NK-92 (cell line): Measurements from ENCODE around the gene FBXO3.

Experiments used
- DNase-seq: peaks from one replicate; lab custom pipeline; 2025; ENCODE audit not compliant: unreplicated experiment; lab: John Stamatoyannopoulos, UW

FBXO3 gene

DNA sequence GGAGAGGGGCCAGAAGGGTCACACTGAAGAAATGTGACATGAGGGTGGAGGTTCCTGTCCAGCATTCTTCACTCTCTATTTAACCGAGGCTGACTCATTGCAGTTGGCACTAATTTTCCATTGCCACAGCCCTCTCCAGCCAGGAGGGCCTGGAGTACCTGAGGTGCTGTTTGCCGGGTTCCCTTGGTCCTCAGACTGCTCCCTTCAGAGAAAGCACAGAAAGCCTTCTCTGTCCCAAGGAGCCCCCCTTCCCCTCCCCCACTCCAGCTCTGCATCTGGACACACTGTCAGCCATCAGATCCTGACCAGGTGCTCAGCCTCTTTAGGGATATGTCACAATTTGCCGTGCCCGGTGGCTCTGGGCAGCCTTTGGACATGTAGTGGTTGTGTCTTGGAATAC, 70.5 kb downstream of the FBXO3 start:
- DNase-seq = no peak

DNA sequence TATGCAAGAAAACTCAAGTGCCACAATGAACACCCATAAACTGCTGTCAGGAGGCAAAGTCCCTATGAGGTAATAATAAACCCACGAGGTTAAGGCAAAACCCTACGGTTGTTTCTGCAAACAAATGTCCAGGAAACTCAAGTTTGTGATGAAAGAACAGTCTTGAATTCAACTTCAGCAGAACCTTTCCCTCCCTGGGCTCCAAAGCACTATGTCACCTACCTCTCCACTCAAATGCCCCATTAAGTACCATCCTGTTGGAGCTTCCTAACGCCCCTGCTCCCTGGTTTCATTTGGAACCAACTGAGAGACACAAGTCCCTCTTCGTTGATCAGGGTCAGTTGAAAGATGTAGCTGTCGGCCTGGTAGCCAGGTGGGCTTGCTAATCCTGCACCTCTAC, 71.1 kb downstream of the FBXO3 start:
- no peak for DNase-seq

DNA sequence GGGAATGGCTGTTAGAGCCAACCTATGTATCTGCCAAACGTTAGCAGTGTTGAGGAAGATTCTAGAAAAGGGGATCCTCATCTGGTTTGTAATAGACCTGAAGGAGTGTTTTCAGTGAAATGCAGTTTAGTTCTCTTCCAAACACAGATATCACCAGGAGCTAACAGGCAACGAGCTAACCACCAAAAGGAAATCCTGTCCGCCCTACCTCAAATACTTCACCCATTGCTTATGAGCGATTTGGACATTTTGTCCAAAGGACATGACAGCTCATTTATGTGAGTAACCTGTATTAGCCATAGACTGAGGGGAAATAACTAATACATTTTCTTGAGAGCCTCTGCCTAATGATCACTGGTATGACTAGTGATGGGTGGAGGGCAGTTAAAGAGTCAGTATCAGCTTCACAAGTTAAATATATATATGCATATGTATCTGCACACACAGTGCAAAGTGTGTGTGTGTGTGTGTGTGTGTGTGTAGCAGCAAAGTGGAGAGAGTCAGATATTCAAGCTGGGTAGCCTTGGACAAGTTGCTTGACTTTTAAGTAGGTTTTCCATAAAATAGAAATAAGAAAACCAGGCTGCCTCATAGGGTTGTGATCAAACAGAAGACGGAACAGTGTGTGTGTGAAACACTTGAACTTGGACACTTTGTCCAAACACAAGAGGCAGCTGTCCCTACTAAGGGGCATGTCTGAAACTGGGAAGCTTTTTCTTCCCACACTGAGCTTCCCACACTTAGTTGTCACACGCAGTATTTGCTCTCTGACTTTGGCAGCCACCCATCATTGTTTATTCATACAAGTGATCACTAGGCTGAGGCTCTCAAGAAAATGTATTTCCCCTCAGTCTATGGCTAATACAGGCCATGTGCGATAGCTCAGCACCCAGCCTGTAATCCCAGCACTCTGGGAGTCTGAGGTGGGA, 72.8 kb downstream of the FBXO3 start:
- no peak for DNase-seq

DNA sequence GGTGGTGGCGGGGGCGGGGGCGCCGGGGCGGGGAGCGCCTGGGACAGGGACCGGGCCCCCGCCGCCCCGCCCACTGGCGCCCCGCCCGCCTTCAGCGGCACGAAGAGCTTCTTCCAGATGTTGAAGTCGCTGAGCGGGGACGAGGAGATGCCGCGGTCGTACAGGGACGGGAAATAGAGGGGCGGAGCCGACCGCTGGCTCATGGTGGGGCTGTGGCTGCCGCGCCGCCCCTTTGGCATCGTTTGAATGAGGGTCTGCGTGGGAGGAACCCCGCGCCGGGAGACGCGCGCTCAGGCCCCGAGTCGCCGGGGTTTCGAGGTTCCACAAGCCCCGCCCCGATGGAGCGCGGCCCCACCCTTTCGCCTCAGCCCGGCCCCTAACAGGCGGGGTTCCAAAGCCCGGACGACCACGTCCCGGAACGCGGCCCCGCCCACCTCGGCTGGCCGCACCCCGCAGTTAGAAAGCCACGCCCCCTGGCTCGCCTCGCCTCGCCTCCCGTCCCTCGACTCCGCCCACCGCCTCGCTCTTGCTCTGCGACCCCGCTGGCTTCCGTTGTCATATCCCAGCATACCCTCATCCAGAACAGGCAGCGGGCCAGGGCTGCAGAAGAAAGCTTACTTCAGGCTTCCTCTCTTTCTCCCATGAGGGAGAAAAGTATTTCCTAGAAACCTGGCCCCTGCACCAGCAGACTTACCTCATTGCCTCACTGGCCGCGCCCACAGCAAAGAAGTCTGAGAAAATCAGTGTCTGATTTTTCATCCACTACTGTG, 73.6 kb downstream of the FBXO3 start, which contains the start of gene C11orf91:
Gene C11orf91, minus strand, starts transcription at position 325 of the 770 bp plus-strand sequence. Its CDS starts 86 bp downstream, at position 239.
- DNase-seq = peak; percentile 54

DNA sequence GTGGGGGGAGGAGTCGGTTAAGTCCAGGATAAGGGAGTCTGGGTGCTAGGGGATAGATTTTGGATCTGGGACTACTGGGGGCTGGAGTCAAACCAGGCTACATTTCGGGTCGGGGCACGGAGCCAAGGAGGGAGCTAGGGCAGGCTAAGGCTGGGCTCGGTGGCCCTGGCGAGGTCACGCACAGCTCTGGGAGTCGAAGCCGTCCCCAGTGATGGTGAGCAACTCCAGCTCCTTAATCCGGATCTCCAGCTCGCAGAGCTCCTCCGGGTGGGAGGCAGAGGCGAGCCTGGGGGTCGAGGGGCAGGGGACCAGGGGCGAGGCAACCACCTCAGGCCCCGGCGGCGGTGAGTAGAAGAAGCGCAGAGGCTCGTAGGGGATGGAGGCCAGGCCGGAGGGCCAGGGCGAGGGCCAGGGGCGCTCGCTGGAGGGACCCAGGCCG, 74.2 kb downstream of the FBXO3 start:
- DNase-seq = no peak

DNA sequence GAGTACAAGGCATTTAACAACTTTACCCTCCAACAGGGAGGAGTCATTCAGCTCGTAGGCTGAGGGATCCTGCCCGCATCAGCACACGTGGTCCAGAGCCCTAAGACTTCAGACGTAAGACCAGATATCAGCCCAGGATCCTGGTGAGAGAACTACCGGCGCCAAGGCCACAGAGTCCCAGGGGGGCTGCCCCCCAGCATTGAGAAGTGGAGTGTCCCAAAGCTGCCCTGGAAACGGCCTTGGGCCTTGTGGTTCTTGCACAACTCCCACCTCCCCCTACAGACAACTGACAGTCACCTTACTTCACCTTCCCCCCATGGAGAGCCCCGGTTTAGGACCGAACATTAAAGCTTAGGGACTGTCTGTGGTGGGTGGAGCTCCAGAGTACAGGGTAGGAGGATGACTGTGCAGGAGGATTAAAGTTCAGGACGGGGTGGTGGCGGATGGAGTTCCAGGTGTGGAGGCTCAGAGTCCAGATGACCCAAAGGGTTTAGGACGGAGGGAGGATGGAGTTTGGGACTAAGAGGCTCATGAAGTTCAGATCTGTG, 74.7 kb downstream of the FBXO3 start:
- DNase-seq = no peak

DNA sequence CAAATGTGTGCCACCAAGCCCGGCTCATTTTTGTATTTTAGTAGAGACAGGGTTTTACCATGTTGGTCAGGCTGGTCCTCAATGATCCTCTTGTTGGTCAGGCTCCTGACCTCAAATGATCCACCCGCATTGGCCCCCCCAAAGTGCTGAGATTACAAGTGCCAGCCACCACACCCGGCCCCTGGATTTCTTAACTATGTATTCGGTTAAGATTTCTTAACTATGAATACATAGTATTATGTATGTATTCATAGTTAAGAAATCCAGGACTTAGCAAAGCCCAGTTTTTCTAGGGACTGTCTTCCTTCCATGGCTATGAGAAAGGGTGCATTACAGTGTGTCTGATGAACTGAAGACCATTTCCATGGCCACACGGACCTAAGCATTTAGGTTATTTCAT, 75.4 kb downstream of the FBXO3 start:
- no peak for DNase-seq

DNA sequence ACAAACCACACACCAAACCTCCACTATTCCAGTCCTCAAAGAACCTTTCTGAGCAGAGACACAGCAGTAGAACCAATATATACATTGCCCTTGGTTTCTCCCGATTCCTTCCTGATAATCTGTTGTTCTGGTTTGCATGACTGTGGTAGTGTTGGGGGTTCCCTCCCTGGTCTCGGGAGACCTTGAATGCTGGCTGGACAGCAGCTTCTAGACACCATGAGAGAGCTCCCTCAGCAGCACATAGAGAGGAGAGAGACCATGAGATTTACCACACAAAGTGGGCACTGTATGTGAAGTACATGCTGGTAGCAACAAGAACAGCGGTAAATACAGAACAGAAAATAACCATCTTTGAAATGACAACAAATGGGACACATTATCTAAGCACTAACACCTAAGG, 76.3 kb downstream of the FBXO3 start:
- no peak for DNase-seq

DNA sequence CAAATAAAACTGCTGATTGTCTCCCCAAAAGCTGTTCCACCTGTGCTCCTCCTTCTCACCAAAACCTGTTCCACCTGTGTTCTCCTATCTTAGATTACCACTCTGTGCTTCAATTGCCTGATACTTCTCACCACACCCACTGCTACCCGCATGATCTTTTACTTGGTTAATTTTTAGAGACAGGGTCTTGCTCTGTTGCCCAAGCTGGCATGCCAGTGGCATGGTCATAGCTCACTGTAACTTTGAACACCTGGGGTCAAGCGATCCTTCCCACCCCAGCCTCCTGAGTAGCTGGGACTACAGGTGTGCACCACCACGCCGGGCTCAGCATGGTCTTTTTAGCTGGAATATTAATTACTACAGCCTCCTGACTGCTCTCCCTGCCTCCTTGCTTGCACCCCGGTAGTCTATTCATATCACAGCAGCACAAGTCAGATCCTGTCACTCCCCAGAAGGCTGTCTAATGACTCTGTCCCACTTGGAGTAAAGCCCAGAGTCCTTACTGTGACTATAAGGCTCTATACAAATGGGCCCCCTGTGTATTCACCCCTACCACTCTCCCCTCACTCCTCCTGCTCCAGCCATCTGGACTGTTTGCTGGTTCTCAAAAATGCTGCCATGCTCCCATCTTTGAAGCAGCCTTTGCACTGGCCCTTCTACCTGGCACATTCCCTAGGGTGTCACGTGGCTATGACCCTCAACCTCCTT, 77.2 kb downstream of the FBXO3 start:
- DNase-seq = no peak

DNA sequence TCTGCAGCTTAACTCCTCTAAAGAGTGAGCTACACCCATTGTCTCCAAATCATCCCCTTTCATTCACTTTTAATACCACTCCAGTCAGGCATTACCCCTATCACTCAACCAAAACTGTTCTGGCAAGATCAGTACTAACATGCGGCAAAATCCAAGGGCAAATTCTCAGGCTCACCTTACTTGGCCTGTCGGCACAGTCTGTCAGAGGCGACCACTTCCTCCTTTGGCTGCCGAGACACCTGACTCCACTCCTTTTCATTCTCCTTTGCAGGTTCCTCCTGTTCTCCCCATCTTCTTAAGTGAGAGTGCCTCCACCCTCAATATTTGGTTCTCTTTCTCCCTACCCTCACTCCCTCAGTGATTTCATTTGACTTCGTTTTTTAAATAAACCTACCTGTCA, 77.9 kb downstream of the FBXO3 start:
- no peak for DNase-seq

DNA sequence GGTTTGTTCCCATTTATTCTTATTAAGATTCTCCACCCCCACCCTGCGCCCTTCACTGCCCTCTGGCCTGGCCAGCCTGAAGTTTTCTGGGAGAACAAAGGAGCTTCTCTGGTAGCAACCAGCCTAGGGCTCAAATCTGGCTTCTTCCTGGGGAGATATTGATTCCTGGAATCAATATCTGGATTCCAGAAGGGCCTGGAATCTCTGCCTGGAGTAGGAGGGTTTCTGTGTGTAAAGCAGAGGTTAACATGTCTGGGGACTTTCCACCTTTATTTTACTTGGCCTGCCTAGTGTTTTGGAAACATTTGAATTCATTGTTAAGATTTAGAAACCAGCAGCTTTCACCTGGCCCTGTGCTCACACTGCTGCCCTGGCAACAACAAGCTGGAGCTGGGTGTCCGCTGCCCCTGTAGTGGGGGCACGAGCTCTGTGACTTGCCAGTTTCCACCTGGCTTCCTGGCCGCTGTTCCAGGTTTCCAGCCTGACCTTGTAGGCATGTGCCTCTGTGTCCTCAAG, 79.2 kb downstream of the FBXO3 start:
- no peak for DNase-seq

DNA sequence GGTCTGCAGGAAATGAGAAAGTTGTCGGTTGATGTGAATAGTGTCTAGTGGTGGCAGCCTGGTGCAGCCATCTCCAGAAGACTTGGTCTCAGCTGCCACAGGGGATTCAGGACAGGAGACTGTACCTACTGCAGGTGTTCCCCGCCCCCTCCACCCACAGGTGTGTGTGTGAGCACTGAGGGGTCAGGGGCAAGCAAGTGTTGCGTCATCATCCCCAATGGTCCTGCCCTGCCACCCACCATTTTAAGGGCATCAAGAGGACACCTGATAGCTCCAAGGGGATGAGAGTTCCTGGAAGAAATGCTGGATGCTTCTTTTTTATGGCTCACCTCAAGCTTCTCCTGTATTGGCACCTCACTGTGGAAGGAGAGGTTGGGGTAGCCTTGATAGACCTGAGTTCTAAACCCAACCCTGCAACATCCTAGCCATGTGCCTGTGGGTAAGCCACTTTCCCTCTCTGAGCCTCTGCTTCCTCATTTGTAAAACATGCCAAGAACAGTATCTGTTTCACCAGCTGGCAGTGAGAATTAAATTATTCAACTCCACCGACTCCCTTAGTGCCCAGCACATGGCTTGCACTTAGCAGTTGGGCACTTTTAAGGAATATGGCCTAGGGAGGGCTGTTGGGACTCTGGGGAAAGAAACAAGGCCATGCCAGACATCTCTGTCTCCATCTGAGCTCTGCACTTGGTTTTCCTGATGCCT, 79.8 kb downstream of the FBXO3 start:
- DNase-seq = no peak

DNA sequence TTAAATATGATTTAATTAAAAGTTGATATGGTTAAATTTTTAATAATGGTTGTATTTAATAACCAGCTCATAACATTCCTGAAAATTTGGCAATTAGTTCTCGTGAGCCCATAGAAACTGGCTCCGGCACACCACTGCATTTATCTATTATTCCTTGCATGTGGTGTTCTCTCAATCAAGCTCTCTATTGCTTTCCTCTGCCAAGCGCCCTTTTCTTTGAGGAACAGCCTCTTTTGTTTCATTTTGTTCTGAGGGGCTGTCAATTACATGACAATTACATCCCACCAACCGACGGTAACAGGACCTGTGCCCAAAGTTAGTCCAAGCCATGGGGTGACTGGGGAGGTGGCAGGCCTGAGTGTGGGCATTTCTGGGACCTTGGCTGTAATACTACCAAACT, 81.8 kb downstream of the FBXO3 start:
- DNase-seq = no peak

DNA sequence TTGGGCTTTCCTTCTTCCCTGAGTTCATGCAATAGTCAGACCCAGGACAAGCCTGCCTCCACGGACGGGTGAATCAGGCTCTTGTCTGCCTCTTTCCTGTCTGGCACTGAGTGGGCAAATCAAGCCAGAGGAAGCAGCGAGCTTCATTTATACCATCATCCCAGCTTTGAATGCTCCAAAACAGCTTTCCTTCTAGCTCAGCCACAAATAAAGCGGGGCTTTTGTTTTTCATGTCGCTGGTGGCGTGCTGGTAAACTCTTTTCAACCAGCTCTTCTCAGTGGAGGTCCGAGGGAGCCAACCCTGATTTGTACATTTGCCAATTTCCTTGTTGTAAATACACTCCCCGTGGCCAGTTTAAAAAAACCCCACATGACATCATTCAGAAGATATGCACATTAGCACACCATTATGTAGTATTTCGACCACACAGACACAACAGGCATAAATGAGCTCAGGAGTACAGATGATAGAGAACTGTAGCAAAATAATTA, 82.3 kb downstream of the FBXO3 start:
- no peak for DNase-seq

DNA sequence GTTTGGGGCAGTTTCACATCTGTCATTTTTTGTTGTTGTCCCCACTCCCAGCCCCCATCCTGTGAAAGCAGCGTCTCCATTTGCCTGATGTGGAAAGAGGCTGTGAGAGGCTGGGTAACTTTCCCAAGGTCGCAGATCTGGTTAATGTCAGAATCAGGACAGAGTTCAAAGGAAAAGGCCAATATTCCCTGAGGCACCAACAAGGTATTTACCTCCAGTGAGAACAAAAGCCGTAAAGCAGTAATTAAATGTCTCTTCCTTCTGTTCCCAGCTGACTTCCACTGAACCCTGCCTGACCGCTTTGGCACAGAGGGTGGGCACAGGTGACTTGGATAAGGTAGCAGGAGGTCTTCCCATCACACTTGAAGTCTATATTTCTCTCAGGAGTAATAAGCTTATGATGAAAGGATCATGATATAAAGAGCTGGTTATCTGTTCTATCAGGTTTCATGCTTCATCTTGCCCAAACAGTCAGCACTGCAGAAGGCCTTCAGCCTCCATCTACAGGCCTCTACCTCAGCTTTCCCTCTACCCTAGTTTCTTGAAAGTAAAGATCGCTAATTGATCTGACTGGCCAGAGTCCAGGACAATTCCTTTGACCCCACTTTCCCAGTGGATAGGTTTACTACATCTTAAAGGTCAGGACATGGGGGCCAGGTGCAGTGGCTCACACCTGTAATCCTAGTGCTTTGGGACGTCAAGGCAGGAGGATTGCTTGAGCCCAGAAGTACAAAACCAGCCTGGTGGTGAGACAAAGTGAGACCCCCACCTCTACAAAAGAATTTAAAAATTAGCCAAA, 83.1 kb downstream of the FBXO3 start:
- no peak for DNase-seq
